OCI-LY1 (cell line): ENCODE results near the gene PLEKHO2.

Experiments used
- H2AFZ ChIP-seq: fragments of 200-600 bp; sonication (generic), shearing (Covaris generic); 2 replicates; pipeline ENCODE4 v1.6.0; 2014; ENCODE audit warnings: antibody characterized with exemption, mild to moderate bottlenecking, low read length
- H3F3A ChIP-seq: fragments of 200-600 bp; sonication (generic), shearing (Covaris generic); 2 replicates; pipeline ENCODE4 v1.6.0; 2014; ENCODE audit warnings: mild to moderate bottlenecking, antibody characterized with exemption, low read length, moderate library complexity; ENCODE audit not compliant: insufficient read depth
- H3K27ac ChIP-seq: fragments of 200-600 bp; sonication (generic); 2 replicates; pipeline ENCODE4 v1.5.1; 2014; ENCODE audit warnings: low read length, mixed run types, mild to moderate bottlenecking, low read depth; ENCODE audit not compliant: poor library complexity, severe bottlenecking
- H3K27me3 ChIP-seq: fragments of 200-600 bp; sonication (generic); 2 replicates; pipeline ENCODE4 v1.6.0; 2014; ENCODE audit warnings: antibody characterized with exemption, mild to moderate bottlenecking, low read length, moderate library complexity; ENCODE audit not compliant: insufficient read depth
- H3K36me3 ChIP-seq: fragments of 200-600 bp; sonication (generic); 2 replicates; pipeline ENCODE4 v1.6.1; 2014; ENCODE audit warnings: mild to moderate bottlenecking, antibody characterized with exemption, low read length, moderate library complexity, mixed read lengths; ENCODE audit not compliant: insufficient read depth
- H3K4me1 ChIP-seq: fragments of 200-600 bp; sonication (generic); 2 replicates; pipeline ENCODE4 v1.5.1; 2014; ENCODE audit warnings: mild to moderate bottlenecking, low read length, moderate library complexity; ENCODE audit not compliant: insufficient read depth, severe bottlenecking
- H3K4me2 ChIP-seq: fragments of 200-600 bp; sonication (generic), shearing (Covaris generic); 2 replicates; pipeline ENCODE4 v1.6.1; 2014; ENCODE audit warnings: low read length
- H3K4me3 ChIP-seq: fragments of 200-600 bp; sonication (generic); 2 replicates; pipeline ENCODE4 v1.5.1; 2014; ENCODE audit warnings: low read length, low read depth, mild to moderate bottlenecking, mixed read lengths; ENCODE audit not compliant: poor library complexity, severe bottlenecking
- H3K79me2 ChIP-seq: fragments of 200-600 bp; shearing (Covaris generic); 2 replicates; pipeline ENCODE4 v1.6.1; 2016; ENCODE audit warnings: mixed run types, low read length, mixed read lengths; ENCODE audit not compliant: insufficient read depth
- H3K9ac ChIP-seq: fragments of 200-600 bp; sonication (generic), shearing (Covaris generic); 2 replicates; pipeline ENCODE4 v1.6.1; 2014; ENCODE audit warnings: mild to moderate bottlenecking, low read length, mixed read lengths
- H3K9me2 ChIP-seq: fragments of 200-600 bp; sonication (generic), shearing (Covaris generic); 2 replicates; pipeline ENCODE4 v1.6.1; 2014; ENCODE audit warnings: low read depth, mild to moderate bottlenecking, low read length, mixed read lengths
- H3K9me3 ChIP-seq: fragments of 200-600 bp; shearing (Covaris generic); 2 replicates; pipeline ENCODE4 v1.6.1; 2014; ENCODE audit warnings: low read length, mixed read lengths
- H4K20me1 ChIP-seq: fragments of 200-600 bp; sonication (generic), shearing (Covaris generic); 2 replicates; pipeline ENCODE4 v1.6.0; 2016; ENCODE audit warnings: mild to moderate bottlenecking, low read length; ENCODE audit not compliant: insufficient read depth
- CTCF ChIP-seq: fragments of 200-600 bp; sonication (generic), shearing (Covaris generic); IDR thresholded peaks from 2 replicates; pipeline ENCODE4 v1.5.1; 2017; ENCODE audit warnings: mild to moderate bottlenecking, antibody characterized with exemption, low read length, moderate library complexity, mixed read lengths
- EZH2 ChIP-seq: fragments of 200-600 bp; sonication (generic), shearing (Covaris generic); IDR thresholded peaks from 2 replicates; pipeline ENCODE4 v1.8.0; 2017; ENCODE audit warnings: borderline replicate concordance, mixed run types, mild to moderate bottlenecking, antibody characterized with exemption, low read length, moderate library complexity, mixed read lengths

Gene PLEKHO2

GRCh38 chr15:64901141-64901540, 59.4 kb downstream of the PLEKHO2 start:
- Histone ChIP-seq H3K9ac (no peak overlapping the region), H3K27ac (no peak overlapping the region), H3K4me2 (no peak overlapping the region), H3K36me3 (no peaks in the 10 kb centered on the region), H3K4me1 (peaks cover 22% of the 10 kb centered on the region), H3K27me3 (no peaks in the 10 kb centered on the region), H3K9me3 (0 out of 2 replicates have a peak, but pooled peaks cover 5% of the 10 kb centered on the region), H3F3A (no peaks in the 10 kb centered on the region), H3K79me2 (no peaks in the 10 kb centered on the region), H3K4me3 (no peak overlapping the region), H4K20me1 (no peaks in the 10 kb centered on the region), H3K9me2 (no peaks in the 10 kb centered on the region), H2AFZ (no peak overlapping the region)
- TF ChIP-seq CTCF (no peak), EZH2 (no peak)

GRCh38 chr15:64901914-64902313, 60.2 kb downstream of the PLEKHO2 start:
- Histone ChIP-seq H3F3A (no peaks in the 10 kb centered on the region), H3K9me3 (0 out of 2 replicates have a peak, but pooled peaks cover 5% of the 10 kb centered on the region), H3K9ac (no peak overlapping the region), H3K4me3 (no peak overlapping the region), H3K4me2 (no peak overlapping the region), H3K36me3 (no peaks in the 10 kb centered on the region), H2AFZ (no peak overlapping the region), H3K79me2 (no peaks in the 10 kb centered on the region), H3K27ac (no peak overlapping the region), H3K4me1 (peaks cover 15% of the 10 kb centered on the region), H4K20me1 (no peaks in the 10 kb centered on the region), H3K9me2 (no peaks in the 10 kb centered on the region), H3K27me3 (no peaks in the 10 kb centered on the region)
- no peak for TF ChIP-seq EZH2
- TF ChIP-seq CTCF: no peak

GRCh38 chr15:64902863-64903262, 61.1 kb downstream of the PLEKHO2 start:
- Histone ChIP-seq H3K9me3 (0 out of 2 replicates have a peak, but pooled peaks cover 5% of the 10 kb centered on the region), H3K27ac (no peak overlapping the region), H3K27me3 (no peaks in the 10 kb centered on the region), H3K4me2 (no peak overlapping the region), H3K36me3 (no peaks in the 10 kb centered on the region), H3F3A (no peaks in the 10 kb centered on the region), H3K9ac (no peak overlapping the region), H3K4me1 (peaks cover 15% of the 10 kb centered on the region), H3K79me2 (no peaks in the 10 kb centered on the region), H3K4me3 (no peak overlapping the region), H3K9me2 (no peaks in the 10 kb centered on the region), H4K20me1 (no peaks in the 10 kb centered on the region), H2AFZ (no peak overlapping the region)
- TF ChIP-seq CTCF (no peak), EZH2 (no peak)
